ENCODE measurements around the gene APOE.
"Not testable (repeated sequence)": the region's sequence is repeated elsewhere in the genome, so short reads cannot be mapped to it uniquely, and the experiment has no call there.

APOE gene

GRCh38 chr19:44908836-44909261 lies 3.3 kb downstream of the APOE start:
- no peak for DNase-seq (ENCODE audit: low read depth in 1 of 2, low spot score in 1 of 2)

GRCh38 chr19:44909775-44910174 lies 4.2 kb downstream of the APOE start:
- no peak for DNase-seq (ENCODE audit: low read depth in 1 of 2, low spot score in 1 of 2)

- not testable (repeated sequence) for DNase-seq (ENCODE audit: low read depth in 1 of 2, low spot score in 1 of 2)
Observed at GRCh38 chr19:44911896-44912295, 6.3 kb downstream of the APOE start.

GRCh38 chr19:44912854-44913253 lies 7.3 kb downstream of the APOE start:
- DNase-seq (ENCODE audit: low read depth in 1 of 2, low spot score in 1 of 2), result no peak

- DNase-seq (ENCODE audit: low read depth in 1 of 2, low spot score in 1 of 2), result not testable (repeated sequence)
Observed at GRCh38 chr19:44913512-44914432, 8.2 kb downstream of the APOE start.

- DNase-seq (ENCODE audit: low read depth in 1 of 2, low spot score in 1 of 2), result peak; percentile 38 to 59
Observed at GRCh38 chr19:44914433-44915206, 9.0 kb downstream of the APOE start, which contains the start of gene APOC1. Gene APOC1 (plus strand): TSS chr19:44914608. CDS start chr19:44914892, 284 bp downstream.

GRCh38 chr19:44924243-44924725 lies 18.7 kb downstream of the APOE start:
- no peak for DNase-seq (ENCODE audit: low read depth in 1 of 2, low spot score in 1 of 2)

- DNase-seq (ENCODE audit: low read depth in 1 of 2, low spot score in 1 of 2), result no peak
Observed at GRCh38 chr19:44925114-44925891, 19.7 kb downstream of the APOE start.

GRCh38 chr19:44926245-44927077 lies 20.9 kb downstream of the APOE start:
- not testable (repeated sequence) for DNase-seq (ENCODE audit: low read depth in 1 of 2, low spot score in 1 of 2)

- no peak for DNase-seq (ENCODE audit: low read depth in 1 of 2, low spot score in 1 of 2)
Observed at GRCh38 chr19:44927746-44928145, 22.1 kb downstream of the APOE start.

GRCh38 chr19:44930088-44930487 lies 24.5 kb downstream of the APOE start:
- DNase-seq (ENCODE audit: low read depth in 1 of 2, low spot score in 1 of 2), result no peak

- DNase-seq (ENCODE audit: low read depth in 1 of 2, low spot score in 1 of 2), result no peak
Observed at GRCh38 chr19:44931541-44931940, 25.9 kb downstream of the APOE start.

- DNase-seq (ENCODE audit: low read depth in 1 of 2, low spot score in 1 of 2), result no peak
Observed at GRCh38 chr19:44939668-44940067, 34.1 kb downstream of the APOE start.

- no peak for DNase-seq (ENCODE audit: low read depth in 1 of 2, low spot score in 1 of 2)
Observed at GRCh38 chr19:44942067-44942571, 36.5 kb downstream of the APOE start, which contains the start of gene APOC4. Gene APOC4 (plus strand): TSS chr19:44942237. CDS start chr19:44942278, 41 bp downstream.

- DNase-seq (ENCODE audit: low read depth in 1 of 2, low spot score in 1 of 2), result no peak
Observed at GRCh38 chr19:44943801-44944249, 38.2 kb downstream of the APOE start.

GRCh38 chr19:44947041-44947581 lies 41.5 kb downstream of the APOE start:
- DNase-seq (ENCODE audit: low read depth in 1 of 2, low spot score in 1 of 2), result no peak

GRCh38 chr19:44948237-44948636 lies 42.6 kb downstream of the APOE start:
- DNase-seq (ENCODE audit: low read depth in 1 of 2, low spot score in 1 of 2), result no peak

- DNase-seq (ENCODE audit: low read depth in 1 of 2, low spot score in 1 of 2), result no peak
Observed at GRCh38 chr19:44948763-44949374, 43.3 kb downstream of the APOE start.

GRCh38 chr19:44949550-44949949 lies 44.0 kb downstream of the APOE start:
- DNase-seq (ENCODE audit: low read depth in 1 of 2, low spot score in 1 of 2), result no peak

Data from activated T-helper 1 cell treated with anti-CD3 and anti-CD28 coated beads, Interleukin-2, amount 50 U/mL, for 16 hours (primary cell).